Glutamatergic neuron (in vitro differentiated cells): ENCODE results near the gene ACP2. TPM values are rescaled to one million over a fixed set of nuclear protein-coding genes. Genes with fewer than 3 reads are reported as not detected.

Experiments used
- DNase-seq: peaks from one replicate; pipeline ENCODE4 v3.0.0; 2022
- H3K27ac Mint-ChIP-seq: one replicate; pipeline ENCODE4 v1.8.0; 2020; ENCODE audit warnings: mild to moderate bottlenecking, mixed read lengths, inconsistent platforms; ENCODE audit not compliant: unreplicated experiment
- H3K27me3 Mint-ChIP-seq: one replicate; pipeline ENCODE4 v1.8.0; 2020; ENCODE audit warnings: mild to moderate bottlenecking, moderate library complexity, mixed read lengths, inconsistent platforms; ENCODE audit not compliant: unreplicated experiment
- H3K36me3 Mint-ChIP-seq: one replicate; pipeline ENCODE4 v1.8.0; 2020; ENCODE audit warnings: mild to moderate bottlenecking, mixed read lengths, inconsistent platforms; ENCODE audit not compliant: unreplicated experiment
- H3K4me1 Mint-ChIP-seq: one replicate; pipeline ENCODE4 v1.8.0; 2020; ENCODE audit warnings: mild to moderate bottlenecking, low read depth, mixed read lengths, inconsistent platforms; ENCODE audit not compliant: unreplicated experiment
- H3K4me3 Mint-ChIP-seq: one replicate; pipeline ENCODE4 v1.8.0; 2020; ENCODE audit warnings: mild to moderate bottlenecking, mixed read lengths, inconsistent platforms; ENCODE audit not compliant: unreplicated experiment
- H3K9me3 Mint-ChIP-seq: one replicate; pipeline ENCODE4 v1.8.0; 2020; ENCODE audit warnings: mild to moderate bottlenecking, moderate library complexity, mixed read lengths, inconsistent platforms; ENCODE audit not compliant: unreplicated experiment
- CTCF ChIP-seq: fragments of 200-600 bp; sonication (generic); IDR thresholded peaks from one replicate; pipeline ENCODE4 v1.5.0; 2021; ENCODE audit not compliant: partially characterized antibody, unreplicated experiment
- total RNA-seq: library from RNA; stranded (reverse); fragmentation: NEBNext Ultra II Directional; extraction: Animal tissue kit (Norgen Biotek cat#: 25700); gene quantifications from one replicate; pipeline ENCODE4 v1.2.1, GENCODE V29; 2021; ENCODE audit not compliant: unreplicated experiment

The ACP2 gene
- total RNA-seq, 1 donor from 2014 or later: 44.3 TPM

GRCh38 chr11:47257517-47258316, 9.1 kb upstream of the ACP2 start, which contains the start of gene NR1H3:
NR1H3 (plus strand) TSS chr11:47257996; CDS start chr11:47259217, 1,221 bp downstream.
- H3K27me3 Mint-ChIP-seq: peaks cover 2% of the 10 kb centered on the region
- peak; percentile 64 for DNase-seq
- no peaks in the 10 kb centered on the region for H3K36me3 Mint-ChIP-seq
- H3K4me1 Mint-ChIP-seq: peaks cover 13% of the 10 kb centered on the region
- H3K4me3 Mint-ChIP-seq: peak within 1 kb of the TSS; percentile 46
- TF ChIP-seq CTCF: peak; percentile 55
- H3K27ac Mint-ChIP-seq: no peak within 1 kb of the TSS
- peaks cover 4% of the 10 kb centered on the region for H3K9me3 Mint-ChIP-seq

GRCh38 chr11:47257177-47257516, 8.5 kb upstream of the ACP2 start:
- H3K9me3 Mint-ChIP-seq: peaks cover 4% of the 10 kb centered on the region
- no peak overlapping the region for H3K27ac Mint-ChIP-seq
- no peak for TF ChIP-seq CTCF
- no peak for DNase-seq
- no peak overlapping the region for H3K4me3 Mint-ChIP-seq
- H3K4me1 Mint-ChIP-seq: peaks cover 13% of the 10 kb centered on the region
- no peaks in the 10 kb centered on the region for H3K36me3 Mint-ChIP-seq
- peaks cover 2% of the 10 kb centered on the region for H3K27me3 Mint-ChIP-seq

- no peak for TF ChIP-seq CTCF
- Mint-ChIP-seq H3K4me3 (no peak overlapping the region), H3K36me3 (no peaks in the 10 kb centered on the region), H3K27me3 (peaks cover 2% of the 10 kb centered on the region), H3K27ac (no peak overlapping the region), H3K9me3 (peaks cover 4% of the 10 kb centered on the region), H3K4me1 (peaks cover 13% of the 10 kb centered on the region)
- DNase-seq: no peak
Measured at GRCh38 chr11:47256374-47256773, 7.8 kb upstream of the ACP2 start.

GRCh38 chr11:47254386-47254785, 5.8 kb upstream of the ACP2 start:
- H3K27ac Mint-ChIP-seq: no peak overlapping the region
- TF ChIP-seq CTCF: no peak
- peaks cover 12% of the 10 kb centered on the region for H3K4me1 Mint-ChIP-seq
- no peak for DNase-seq
- peaks cover 2% of the 10 kb centered on the region for H3K27me3 Mint-ChIP-seq
- no peaks in the 10 kb centered on the region for H3K36me3 Mint-ChIP-seq
- peaks cover 4% of the 10 kb centered on the region for H3K9me3 Mint-ChIP-seq
- no peak overlapping the region for H3K4me3 Mint-ChIP-seq

- Mint-ChIP-seq H3K4me3 (no peak overlapping the region), H3K27ac (no peak overlapping the region), H3K4me1 (peaks cover 9% of the 10 kb centered on the region), H3K27me3 (peaks cover 4% of the 10 kb centered on the region), H3K36me3 (no peaks in the 10 kb centered on the region), H3K9me3 (peaks cover 9% of the 10 kb centered on the region)
- no peak for DNase-seq
- no peak for TF ChIP-seq CTCF
Measured at GRCh38 chr11:47253660-47254059, 5.0 kb upstream of the ACP2 start.
